Uterus (tissue), 4 donors: ENCODE measurements around the gene RBM6. TPM values are rescaled to one million over a fixed set of nuclear protein-coding genes. Genes with fewer than 3 reads are reported as not detected.

Source experiments
- DNase-seq, 2 donors: peaks; one replicate each; pipeline ENCODE4 v3.0.0-alpha.2; 2019 to 2020
- H3K27ac ChIP-seq, 2 donors: fragments of 200-600 bp; sonication (generic); 1 replicate in 1 of 2; 2 replicates in 1 of 2; pipeline ENCODE4 v1.5.1; 2016 to 2018
- H3K27me3 ChIP-seq, 2 donors: fragments of 200-600 bp; sonication (generic); one replicate each; pipeline ENCODE4 v1.5.1; 2018 to 2019; ENCODE audit warnings: control low read depth in 1 of 2
- H3K36me3 ChIP-seq, 2 donors: fragments of 200-600 bp; sonication (generic); one replicate each; pipeline ENCODE4 v1.5.1; 2019; ENCODE audit warnings: control low read depth in 1 of 2
- H3K4me1 ChIP-seq, 2 donors: fragments of 200-600 bp; sonication (generic); one replicate each; pipeline ENCODE4 v1.5.1; 2018 to 2019; ENCODE audit warnings: control low read depth in 1 of 2
- H3K4me3 ChIP-seq, 2 donors: fragments of 200-600 bp; sonication (generic); 1 replicate in 1 of 2; 2 replicates in 1 of 2; pipeline ENCODE4 v1.5.1; 2018 to 2019; ENCODE audit warnings: mild to moderate bottlenecking in 1 of 2
- H3K9me3 ChIP-seq, 2 donors: fragments of 200-600 bp; sonication (generic); one replicate each; pipeline ENCODE4 v1.5.1; 2019; ENCODE audit warnings: control low read depth in 1 of 2
- POLR2A ChIP-seq, 2 donors: fragments of 450-650 bp; IDR thresholded peaks; one replicate each; pipeline ENCODE4 v1.6.1; 2016; ENCODE audit warnings: antibody characterized with exemption in 2 of 2, mild to moderate bottlenecking in 1 of 2, moderate library complexity in 1 of 2
- intact Hi-C: fragments of 100-400 bp; cut with DNase I; formaldehyde crosslinking; loops from one replicate; pipeline ENCODE4 v1.15.1; 2023; ENCODE audit warnings: low total_unique reads
- total RNA-seq, 4 donors: library from RNA; depleted of rRNA in 3 of 4; stranded (reverse); fragments of >200 nt in 3 of 4; gene quantifications; one replicate each; pipeline versions ENCODE4 v1.1.0 to v1.2.4, GENCODE V29; 2014 to 2023
- TF ChIP-seq, protein P1 (sequence below), 4 experiments: fragments of 200-600 bp in 2 of 4; fragments of 450-650 bp in 2 of 4; sonication (generic) in 2 of 4; IDR thresholded peaks; one replicate each; pipeline ENCODE4 v1.5.1; 2016 to 2019; ENCODE audit warnings: antibody characterized with exemption in 4 of 4, mild to moderate bottlenecking in 2 of 4, moderate library complexity in 1 of 4
- donor health status: DM: yes; HTN: yes; CAD: no.

Gene RBM6
- total RNA-seq, 4 donors from 2014 or later = 63.2 to 143 (median 116) TPM

DNA sequence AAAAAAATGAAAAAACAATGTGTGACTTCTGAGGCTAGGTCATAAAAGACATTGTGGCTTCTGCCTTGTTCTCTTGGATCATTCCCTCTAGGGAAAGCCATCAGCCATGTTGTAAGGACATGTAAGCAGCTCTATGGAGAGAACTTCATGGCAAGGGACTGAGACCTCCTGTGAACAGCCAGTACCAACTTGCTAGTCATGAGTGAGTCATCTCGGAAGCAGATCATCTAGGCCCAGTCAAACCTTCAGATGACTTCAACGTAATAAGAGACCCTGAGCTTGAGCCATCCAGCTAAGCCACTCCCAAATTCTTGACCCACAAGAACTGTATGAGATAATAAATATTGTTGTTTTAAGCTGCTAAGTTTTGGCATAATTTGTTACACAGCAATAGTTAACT lies 15.3 kb upstream of the RBM6 start:
- H3K27ac ChIP-seq = no peak overlapping the region
- no peak for DNase-seq
- no peaks in the 10 kb centered on the region for H3K36me3 ChIP-seq
- no peak for TF ChIP-seq POLR2A (IDR thresholded peaks at IDR 0.05)
- TF ChIP-seq, protein P1, sequence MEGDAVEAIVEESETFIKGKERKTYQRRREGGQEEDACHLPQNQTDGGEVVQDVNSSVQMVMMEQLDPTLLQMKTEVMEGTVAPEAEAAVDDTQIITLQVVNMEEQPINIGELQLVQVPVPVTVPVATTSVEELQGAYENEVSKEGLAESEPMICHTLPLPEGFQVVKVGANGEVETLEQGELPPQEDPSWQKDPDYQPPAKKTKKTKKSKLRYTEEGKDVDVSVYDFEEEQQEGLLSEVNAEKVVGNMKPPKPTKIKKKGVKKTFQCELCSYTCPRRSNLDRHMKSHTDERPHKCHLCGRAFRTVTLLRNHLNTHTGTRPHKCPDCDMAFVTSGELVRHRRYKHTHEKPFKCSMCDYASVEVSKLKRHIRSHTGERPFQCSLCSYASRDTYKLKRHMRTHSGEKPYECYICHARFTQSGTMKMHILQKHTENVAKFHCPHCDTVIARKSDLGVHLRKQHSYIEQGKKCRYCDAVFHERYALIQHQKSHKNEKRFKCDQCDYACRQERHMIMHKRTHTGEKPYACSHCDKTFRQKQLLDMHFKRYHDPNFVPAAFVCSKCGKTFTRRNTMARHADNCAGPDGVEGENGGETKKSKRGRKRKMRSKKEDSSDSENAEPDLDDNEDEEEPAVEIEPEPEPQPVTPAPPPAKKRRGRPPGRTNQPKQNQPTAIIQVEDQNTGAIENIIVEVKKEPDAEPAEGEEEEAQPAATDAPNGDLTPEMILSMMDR (IDR thresholded peaks at IDR 0.05) = no peak
- H3K9me3 ChIP-seq = no peaks in the 10 kb centered on the region
- H3K4me1 ChIP-seq = no peaks in the 10 kb centered on the region
- intact Hi-C loops = no loop called here
- no peaks in the 10 kb centered on the region for H3K27me3 ChIP-seq
- H3K4me3 ChIP-seq = no peak overlapping the region

DNA sequence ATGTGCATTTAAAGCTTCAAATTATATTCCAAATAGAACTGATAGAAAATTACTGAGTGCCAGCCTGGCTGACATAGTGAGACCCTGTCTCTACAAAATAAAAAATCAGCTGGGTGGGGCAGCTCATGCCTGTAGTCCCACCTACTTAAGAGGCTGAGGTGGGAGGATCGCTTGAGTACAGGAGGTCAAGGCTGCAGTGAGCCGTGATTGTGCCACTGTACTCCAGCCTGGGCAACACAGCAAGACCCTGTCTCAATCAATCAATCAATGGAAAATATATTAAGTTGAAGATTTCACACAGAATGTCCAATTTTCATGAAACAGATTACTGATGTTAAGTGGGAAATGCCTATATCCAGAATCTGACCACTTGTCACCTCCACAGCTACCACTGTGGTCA lies 14.5 kb upstream of the RBM6 start:
- TF ChIP-seq, protein P1 (IDR thresholded peaks at IDR 0.05) = no peak
- no peak for TF ChIP-seq POLR2A (IDR thresholded peaks at IDR 0.05)
- no peak for DNase-seq
- H3K4me3 ChIP-seq = no peak overlapping the region

GRCh38 chr3:49926117-49926728 lies 13.7 kb upstream of the RBM6 start:
- H3K27ac ChIP-seq = no peak overlapping the region
- TF ChIP-seq, protein P1 (IDR thresholded peaks at IDR 0.05) = no peak
- no peak for TF ChIP-seq POLR2A (IDR thresholded peaks at IDR 0.05)
- intact Hi-C loops = no loop called here
- DNase-seq = no peak
- no peaks in the 10 kb centered on the region for H3K36me3 ChIP-seq
- no peaks in the 10 kb centered on the region for H3K27me3 ChIP-seq
- H3K9me3 ChIP-seq = no peaks in the 10 kb centered on the region
- H3K4me1 ChIP-seq = no peaks in the 10 kb centered on the region
- H3K4me3 ChIP-seq = no peak overlapping the region

More for the DNA sequence above, 14.5 kb upstream of the RBM6 start:
- Histone ChIP-seq H3K27me3 (no peaks in the 10 kb centered on the region), H3K9me3 (no peaks in the 10 kb centered on the region), H3K27ac (no peak overlapping the region), H3K4me1 (no peaks in the 10 kb centered on the region), H3K36me3 (no peaks in the 10 kb centered on the region)
- intact Hi-C loops = no loop called here

GRCh38 chr3:49927798-49928197 lies 12.2 kb upstream of the RBM6 start:
- DNase-seq = no peak
- TF ChIP-seq, protein P1 (IDR thresholded peaks at IDR 0.05) = no peak
- TF ChIP-seq POLR2A (IDR thresholded peaks at IDR 0.05) = no peak
- no peaks in the 10 kb centered on the region for H3K27me3 ChIP-seq
- no peaks in the 10 kb centered on the region for H3K36me3 ChIP-seq
- no peaks in the 10 kb centered on the region for H3K9me3 ChIP-seq
- no peaks in the 10 kb centered on the region for H3K4me1 ChIP-seq
- no peak overlapping the region for H3K4me3 ChIP-seq
- H3K27ac ChIP-seq = no peak overlapping the region
- intact Hi-C loops = no loop called here

DNA sequence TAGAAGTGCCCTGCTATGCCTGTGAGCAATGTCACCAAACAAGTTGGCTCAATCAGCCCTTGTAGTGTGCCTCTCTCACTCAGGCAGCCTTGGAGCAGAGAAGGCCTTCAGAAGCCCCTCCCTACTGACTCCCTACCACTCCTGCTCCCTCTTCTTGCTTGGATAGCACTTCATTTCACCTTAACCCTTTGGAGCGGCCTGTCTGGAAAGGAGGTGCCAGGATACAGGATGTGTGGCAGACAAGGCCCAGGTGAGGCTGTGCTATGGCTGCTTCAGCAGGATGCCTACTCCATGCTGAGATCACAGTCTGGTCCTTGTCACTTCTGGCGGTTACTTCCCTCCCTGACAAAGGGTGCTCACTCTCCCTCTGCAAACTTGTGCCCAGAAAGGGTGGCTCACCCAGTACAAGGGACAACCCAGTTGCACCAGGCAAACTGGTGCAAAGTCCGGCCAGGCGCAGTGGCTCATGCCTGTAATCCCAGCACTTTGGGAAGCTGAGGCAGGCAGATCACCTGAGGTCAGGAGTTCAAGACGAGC lies 11.4 kb upstream of the RBM6 start:
- H3K27ac ChIP-seq = no peak overlapping the region
- TF ChIP-seq POLR2A (IDR thresholded peaks at IDR 0.05) = no peak
- TF ChIP-seq, protein P1 (IDR thresholded peaks at IDR 0.05) = no peak
- H3K27me3 ChIP-seq = no peaks in the 10 kb centered on the region
- peak overlapping the region; percentile 77 for H3K4me3 ChIP-seq
- H3K36me3 ChIP-seq = no peaks in the 10 kb centered on the region
- H3K9me3 ChIP-seq = no peaks in the 10 kb centered on the region
- intact Hi-C loops = no loop called here
- DNase-seq = no peak
- no peaks in the 10 kb centered on the region for H3K4me1 ChIP-seq
